Fibroblast of lung (primary cell): ENCODE results near the gene VPS41. TPM values are rescaled to one million over a fixed set of nuclear protein-coding genes. Genes with fewer than 3 reads are reported as not detected.

Experiments
- DNase-seq, 2 donors: peaks; one replicate each; pipeline versions ENCODE4 v3.0.0 to v3.0.0-alpha.2; 2010; ENCODE audit warnings: low read depth in 2 of 2
- H2AFZ ChIP-seq: 2 replicates; pipeline ENCODE4 v1.5.1; 2012; ENCODE audit warnings: low read length, control low read depth, inconsistent platforms
- H3K27ac ChIP-seq: 2 replicates; pipeline ENCODE4 v1.5.1; 2011; ENCODE audit warnings: low read length, control low read depth; ENCODE audit not compliant: insufficient read depth
- H3K27me3 ChIP-seq: 2 replicates; pipeline ENCODE4 v1.5.1; 2011; ENCODE audit warnings: mild to moderate bottlenecking, low read length; ENCODE audit not compliant: control insufficient read depth, insufficient read depth
- H3K36me3 ChIP-seq: 2 replicates; pipeline ENCODE4 v1.5.1; 2011; ENCODE audit warnings: low read length; ENCODE audit not compliant: control insufficient read depth, insufficient read depth
- H3K4me1 ChIP-seq: 2 replicates; pipeline ENCODE4 v1.5.1; 2011; ENCODE audit warnings: low read length; ENCODE audit not compliant: control insufficient read depth, insufficient read depth; ENCODE audit errors: extremely low read depth
- H3K4me2 ChIP-seq: 2 replicates; pipeline ENCODE4 v1.5.1; 2011; ENCODE audit warnings: low read length, control low read depth; ENCODE audit not compliant: insufficient read depth; ENCODE audit errors: extremely low read depth
- H3K4me3 ChIP-seq, 4 experiments: fragments of 200-600 bp in 1 of 4; sonication (generic) in 1 of 4; replicated peaks in 1 of 4; 2 replicates each; pipeline ENCODE4 v1.5.1; 2011 to 2016; ENCODE audit warnings: low read length in 4 of 4, low read depth in 3 of 4, mild to moderate bottlenecking in 3 of 4, control low read depth in 2 of 4, inconsistent platforms in 1 of 4, mixed read lengths in 1 of 4; ENCODE audit not compliant: insufficient read depth in 1 of 4; ENCODE audit errors: control extremely low read depth in 1 of 4
- H3K79me2 ChIP-seq: 2 replicates; pipeline ENCODE4 v1.5.1; 2012; ENCODE audit warnings: mild to moderate bottlenecking, low read length, inconsistent platforms; ENCODE audit not compliant: control insufficient read depth, insufficient read depth
- H3K9ac ChIP-seq: 2 replicates; pipeline ENCODE4 v1.5.1; 2011; ENCODE audit warnings: mild to moderate bottlenecking, low read length, control low read depth; ENCODE audit not compliant: insufficient read depth
- H3K9me3 ChIP-seq: 2 replicates; pipeline ENCODE4 v1.5.1; 2012; ENCODE audit warnings: low read depth, low read length; ENCODE audit not compliant: control insufficient read depth, insufficient read depth
- H4K20me1 ChIP-seq: 2 replicates; pipeline ENCODE4 v1.5.1; 2011; ENCODE audit warnings: low read length; ENCODE audit not compliant: control insufficient read depth, insufficient read depth; ENCODE audit errors: extremely low read depth
- CTCF ChIP-seq, 2 donors: IDR thresholded peaks in 1 of 2; conservative IDR thresholded peaks in 1 of 2; 1 replicate in 1 of 2; 2 replicates in 1 of 2; pipeline ENCODE4 v1.5.1; 2011 to 2012; ENCODE audit warnings: low read length in 2 of 2, control low read depth in 1 of 2, inconsistent platforms in 1 of 2, low read depth in 1 of 2, mild to moderate bottlenecking in 1 of 2
- EZH2 ChIP-seq: IDR thresholded peaks from 2 replicates; pipeline ENCODE4 v1.5.1; 2012; ENCODE audit warnings: low read length, control low read depth, mild to moderate bottlenecking; ENCODE audit errors: missing control alignments
- polyA plus RNA-seq, 2 donors: library from polyadenylated mRNA; depleted of rRNA in 1 of 2; stranded (reverse) in 1 of 2; unstranded in 1 of 2; fragments of >200 nt; gene quantifications; 2 replicates each; pipeline ENCODE4 v1.2.1, GENCODE V29; 2011 to 2012; ENCODE audit warnings: missing spikeins in 1 of 2
- total RNA-seq: library from RNA; depleted of rRNA; stranded (reverse); fragments of >200 nt; gene quantifications from 2 replicates; pipeline ENCODE4 v1.2.1, GENCODE V29; 2014

The VPS41 gene
- total and polyA plus RNA-seq, 2 donors (not counting 1 experiment from before 2014, with no cell fraction given) = 55.5 to 66.7 TPM

DNA sequence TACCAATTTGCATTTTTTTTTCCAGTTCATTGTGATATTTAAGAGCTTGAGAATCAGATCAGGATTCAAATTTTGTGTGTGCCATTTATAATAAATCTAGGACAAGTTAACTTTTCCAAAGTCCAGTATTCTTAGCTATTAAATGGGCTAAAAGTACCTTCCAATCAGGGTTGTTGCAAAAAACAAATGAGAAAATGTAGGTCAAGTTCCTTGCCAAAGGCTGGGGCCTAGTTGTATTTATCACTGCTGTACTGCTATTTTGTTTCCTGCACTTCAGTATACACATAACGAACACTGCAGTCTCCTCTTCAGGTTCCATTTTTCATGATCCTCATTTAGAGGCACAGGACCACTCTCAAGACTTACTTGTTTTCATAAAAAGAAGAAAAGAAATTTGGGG lies 7.4 kb upstream of the VPS41 start:
- TF ChIP-seq EZH2 (no peak), CTCF (conservative IDR thresholded peaks at IDR 0.05 in 1 of 2, IDR thresholded peaks at IDR 0.05 in 1 of 2; ENCODE audit: low read depth in 1 of 2, low read length in 2 of 2) (no peak)
- H3K4me1 ChIP-seq = no peaks in the 10 kb centered on the region
- no peak overlapping the region for H3K27ac ChIP-seq

GRCh38 chr7:38909870-38910269 lies 879 bp upstream of the VPS41 start:
- no peaks in the 10 kb centered on the region for H3K9me3 ChIP-seq
- TF ChIP-seq CTCF (conservative IDR thresholded peaks at IDR 0.05 in 1 of 2, IDR thresholded peaks at IDR 0.05 in 1 of 2; ENCODE audit: low read depth in 1 of 2, low read length in 2 of 2) = no peak
- TF ChIP-seq EZH2 = no peak
- no peak overlapping the region for H2AFZ ChIP-seq
- H3K27me3 ChIP-seq = no peaks in the 10 kb centered on the region
- no peaks in the 10 kb centered on the region for H4K20me1 ChIP-seq
- no peaks in the 10 kb centered on the region for H3K36me3 ChIP-seq
- H3K4me2 ChIP-seq = no peak overlapping the region
- no peak for DNase-seq
- no peak overlapping the region for H3K4me3 ChIP-seq
- H3K79me2 ChIP-seq = peaks cover 2% of the 10 kb centered on the region
- no peak overlapping the region for H3K27ac ChIP-seq
- H3K9ac ChIP-seq = no peak overlapping the region
- H3K4me1 ChIP-seq = no peaks in the 10 kb centered on the region

More for the DNA sequence above, 7.4 kb upstream of the VPS41 start:
- no peaks in the 10 kb centered on the region for H3K36me3 ChIP-seq
- H3K79me2 ChIP-seq = no peaks in the 10 kb centered on the region
- H3K9ac ChIP-seq = no peak overlapping the region
- H2AFZ ChIP-seq = no peak overlapping the region
- no peaks in the 10 kb centered on the region for H3K9me3 ChIP-seq
- H4K20me1 ChIP-seq = no peaks in the 10 kb centered on the region
- H3K4me2 ChIP-seq = no peak overlapping the region
- peaks cover under 1% of the 10 kb centered on the region for H3K27me3 ChIP-seq
- H3K4me3 ChIP-seq = no peak overlapping the region
- no peak for DNase-seq

GRCh38 chr7:38907766-38908165 lies 1.2 kb downstream of the VPS41 start:
- no peak for TF ChIP-seq EZH2
- TF ChIP-seq CTCF (conservative IDR thresholded peaks at IDR 0.05 in 1 of 2, IDR thresholded peaks at IDR 0.05 in 1 of 2; ENCODE audit: low read depth in 1 of 2, low read length in 2 of 2) = no peak
- Histone ChIP-seq H3K4me2 (peak overlapping the region; percentile 71), H3K27ac (no peak overlapping the region), H3K4me3 (peak overlapping the region in 2 of 4 experiments; percentile 93 to 98), H3K27me3 (no peaks in the 10 kb centered on the region), H3K4me1 (no peaks in the 10 kb centered on the region), H4K20me1 (no peaks in the 10 kb centered on the region), H3K36me3 (no peaks in the 10 kb centered on the region), H2AFZ (no peak overlapping the region), H3K9me3 (no peaks in the 10 kb centered on the region), H3K9ac (no peak overlapping the region), H3K79me2 (peaks cover 2% of the 10 kb centered on the region)
- no peak for DNase-seq
